GM10248 (cell line): ENCODE measurements around the gene PRPF38A.

Source experiments
- CTCF ChIA-PET: fragments of 300-600 bp; sonication (Branson Sonifier 250); formaldehyde crosslinking; extraction: SDS; loops from one replicate; lab custom pipeline; 2021; ENCODE audit warnings: antibody characterized with exemption; lab: Yijun Ruan, JAX
- POLR2A ChIA-PET: fragments of 350-650 bp; sonication (Branson Sonifier 250); formaldehyde crosslinking; extraction: SDS; loops from one replicate; lab custom pipeline; 2020; ENCODE audit warnings: antibody characterized with exemption; lab: Yijun Ruan, JAX
- DNase-seq: peaks from one replicate; pipeline ENCODE4 v3.0.0; 2012; ENCODE audit errors: extremely low spot score
- CTCF ChIP-seq: IDR thresholded peaks from 2 replicates; pipeline ENCODE4 v1.5.1; 2012; ENCODE audit warnings: mild to moderate bottlenecking, low read depth; ENCODE audit errors: extremely low read depth, missing control alignments, control extremely low read depth

The PRPF38A gene

GRCh38 chr1:52359676-52360594 lies 44.5 kb upstream of the PRPF38A start:
- no peak for DNase-seq
- TF ChIP-seq CTCF, result no peak
- ChIA-PET POLR2A (no interaction called here), CTCF (interaction anchor here (2.4 kb wide), 1 partner anchor 9 kb away, joined by 10 read pairs; no protein-coding TSS in a partner anchor)

GRCh38 chr1:52360595-52360968 lies 43.8 kb upstream of the PRPF38A start:
- POLR2A ChIA-PET, result no interaction called here
- CTCF ChIA-PET, result interaction anchor here (1.8 to 2.4 kb wide), 2 partner anchors 9 to 12 kb away, joined by 6 to 10 read pairs; no protein-coding TSS in a partner anchor
- TF ChIP-seq CTCF, result no peak
- DNase-seq, result no peak

- TF ChIP-seq CTCF, result no peak
- ChIA-PET CTCF (interaction anchor here (1.5 kb wide), 1 partner anchor 16 kb away, joined by 5 read pairs; no protein-coding TSS in a partner anchor), POLR2A (no interaction called here)
- DNase-seq, result no peak
These were observed 40.1 kb upstream of the PRPF38A start for GRCh38 chr1:52364235-52364839.

- DNase-seq, result no peak
- ChIA-PET CTCF (no interaction called here), POLR2A (interaction anchor here (0.6 kb wide), 1 partner anchor 37 kb away, joined by 3 read pairs; no protein-coding TSS in a partner anchor)
- TF ChIP-seq CTCF, result no peak
These were observed 39.2 kb upstream of the PRPF38A start for GRCh38 chr1:52365071-52365745.

- CTCF ChIA-PET, result interaction anchor here (1.3 kb wide), 1 partner anchor 35 kb away, joined by 3 read pairs; no protein-coding TSS in a partner anchor
- peak; percentile 100 for DNase-seq
- TF ChIP-seq CTCF, result no peak
- POLR2A ChIA-PET, result interaction anchor here (0.6 to 0.7 kb wide), 2 partner anchors 38 to 691 kb away, joined by 3 read pairs; no protein-coding TSS in a partner anchor
These were observed 38.5 kb upstream of the PRPF38A start, which contains the start of gene CC2D1B for GRCh38 chr1:52365746-52366516. Gene CC2D1B (minus strand): TSS chr1:52366205. CDS start chr1:52364620, 1,585 bp downstream.
